ENCODE results near the gene BTK. TPM values are rescaled to one million over a fixed set of nuclear protein-coding genes. Genes with fewer than 3 reads are reported as not detected.

Gene BTK
- under 0.01 TPM in 1 of 2 replicates, not detected in the other for total RNA-seq

GRCh38 chrX:101385795-101386541 is at the start of gene BTK:
Gene BTK (minus strand): TSS chrX:101386191. CDS start chrX:101375284, 10,907 bp downstream.

GRCh38 chrX:101407748-101408531 is 21.9 kb upstream of the BTK start, which contains the start of the genes GLA and HNRNPH2:
Gene GLA (minus strand): TSS chrX:101407925. CDS start chrX:101407903, 22 bp downstream.
Gene HNRNPH2 (plus strand): TSS chrX:101408222. CDS start chrX:101411989, 3,767 bp downstream.

GRCh38 chrX:101390664-101391525 is 4.9 kb upstream of the BTK start, which contains the start of gene RPL36A:
Gene RPL36A (plus strand): TSS chrX:101391011. CDS start chrX:101391044, 33 bp downstream.

GRCh38 chrX:101348452-101349192 is 37.4 kb downstream of the BTK start, which contains the start of gene TIMM8A:
Gene TIMM8A (minus strand): TSS chrX:101348742. CDS start chrX:101348664, 78 bp downstream.

Other genes with a start within 250 kb of the BTK start
- 2.3 TPM in 2 replicates for gene DRP2, start 166.4 kb downstream of the BTK start, total RNA-seq
- gene TAF7L, start 94.9 kb downstream of the BTK start, total RNA-seq = 0.29 and 0.53 TPM in 2 replicates
- gene TIMM8A, start 37.4 kb downstream of the BTK start, total RNA-seq = 5.2 and 6.7 TPM in 2 replicates
- gene RPL36A, start 4.8 kb upstream of the BTK start, total RNA-seq = 824 and 2,173 TPM in 2 replicates
- gene GLA, start 21.7 kb upstream of the BTK start, total RNA-seq = 40.4 and 53.7 TPM in 2 replicates
- 40.4 and 53.5 TPM in 2 replicates for gene HNRNPH2, start 22.0 kb upstream of the BTK start, total RNA-seq
- 0.86 and 1.9 TPM in 2 replicates for gene ARMCX4, start 99.3 kb upstream of the BTK start, total RNA-seq
- 34.6 and 36.5 TPM in 2 replicates for gene ARMCX1, start 164.4 kb upstream of the BTK start, total RNA-seq
- 33.8 and 38.9 TPM in 2 replicates for gene ARMCX6, start 231.8 kb upstream of the BTK start, total RNA-seq
- gene ARMCX3, start 237.0 kb upstream of the BTK start, total RNA-seq = 40.1 and 46.4 TPM in 2 replicates